ENCODE data around the gene GNA14. TPM values are rescaled to one million over a fixed set of nuclear protein-coding genes. Genes with fewer than 3 reads are reported as not detected.

Gene GNA14
- total RNA-seq, 1 experiment from 2014 or later, result 0.37 TPM

DNA sequence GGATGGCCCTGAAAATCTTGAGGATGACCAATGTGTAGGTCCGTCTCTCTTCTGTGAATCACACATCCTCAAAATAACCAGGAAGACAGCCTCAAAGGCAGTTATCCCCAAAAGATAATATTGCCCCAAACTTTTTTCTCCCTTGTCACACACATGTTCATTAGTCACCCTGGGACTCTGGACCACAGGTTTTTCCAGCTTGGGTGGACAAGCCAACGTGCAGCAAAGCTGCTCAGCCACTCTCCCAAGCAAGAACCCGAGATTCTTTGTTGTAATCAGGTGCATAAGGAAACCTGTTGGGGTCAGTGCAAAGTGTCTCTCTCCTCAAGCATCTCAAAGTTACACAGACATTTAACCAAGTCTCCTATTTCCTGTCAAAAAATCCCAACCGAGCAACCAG is 196.6 kb downstream of the GNA14 start:
- no peaks in the 10 kb centered on the region for H3K23me2 ChIP-seq (ENCODE audit: insufficient read length, low read depth, low read length, poor library complexity, severe bottlenecking)
- no peak overlapping the region for H2BK12ac ChIP-seq (ENCODE audit: insufficient read length, low read depth, low read length)
- WGBS (ENCODE audit: extremely low coverage, insufficient read length, low lambda C conversion rate), result no CpG with 5 or more reads among the region's 4 CpGs
- H2AK5ac ChIP-seq (ENCODE audit: insufficient read length, low read length), result no peak overlapping the region
- H4K5ac ChIP-seq (ENCODE audit: insufficient read length, low read depth, low read length), result no peak overlapping the region
- H4K91ac ChIP-seq (ENCODE audit: insufficient read length, low read depth, low read length), result no peak overlapping the region
- no peak overlapping the region for H3T11ph ChIP-seq (ENCODE audit: low read length)
- no peak overlapping the region for H2BK5ac ChIP-seq (ENCODE audit: insufficient read length, low read length)
- H3K79me2 ChIP-seq (ENCODE audit: insufficient read depth, low read length), result no peaks in the 10 kb centered on the region
- H3K4me1 ChIP-seq (ENCODE audit: insufficient read depth, low read length), result no peaks in the 10 kb centered on the region
- no peak overlapping the region for H2AFZ ChIP-seq (ENCODE audit: low read length)
- no peak overlapping the region for H2BK120ac ChIP-seq (ENCODE audit: low read depth, low read length, poor library complexity, severe bottlenecking)
- no peaks in the 10 kb centered on the region for H3K27me3 ChIP-seq (ENCODE audit: insufficient read depth, low read length)
- no peak overlapping the region for H3K4ac ChIP-seq (ENCODE audit: low read depth, low read length)
- H3K79me1 ChIP-seq (ENCODE audit: insufficient read depth, low read depth, low read length, poor library complexity, severe bottlenecking), result no peaks in the 10 kb centered on the region
- no peak overlapping the region for H3K27ac ChIP-seq (ENCODE audit: insufficient read length, low read depth, low read length)
- no peak overlapping the region for H3K9ac ChIP-seq (ENCODE audit: extremely low read depth, insufficient read length, low read length)
- H4K20me1 ChIP-seq (ENCODE audit: control insufficient read depth, insufficient read depth, insufficient read length), result no peaks in the 10 kb centered on the region
- Mint-ChIP-seq H3K4me3 (no peak overlapping the region), H3K4me1 (peaks cover 0 to 13% of the 10 kb centered on the region in 2 experiments; a peak in 3 of 4 replicates), H3K9me3 (peaks cover 5 to 14% of the 10 kb centered on the region in 2 experiments), H3K36me3 (ENCODE audit: insufficient read depth in 1 of 3, low read depth in 3 of 3) (peaks cover 0 to 15% (median 11%) of the 10 kb centered on the region in 3 experiments; a peak in 5 of 7 replicates), H3K27ac (no peak overlapping the region), H3K27me3 (ENCODE audit: low read depth) (no peaks in the 10 kb centered on the region)
- no peak overlapping the region for H3K4me2 ChIP-seq (ENCODE audit: insufficient read depth, insufficient read length, low read length)
- DNase-seq, result no peak
- no peak overlapping the region for H3K23ac ChIP-seq (ENCODE audit: insufficient read length, low read depth, low read length)
- TF ChIP-seq, protein P1, sequence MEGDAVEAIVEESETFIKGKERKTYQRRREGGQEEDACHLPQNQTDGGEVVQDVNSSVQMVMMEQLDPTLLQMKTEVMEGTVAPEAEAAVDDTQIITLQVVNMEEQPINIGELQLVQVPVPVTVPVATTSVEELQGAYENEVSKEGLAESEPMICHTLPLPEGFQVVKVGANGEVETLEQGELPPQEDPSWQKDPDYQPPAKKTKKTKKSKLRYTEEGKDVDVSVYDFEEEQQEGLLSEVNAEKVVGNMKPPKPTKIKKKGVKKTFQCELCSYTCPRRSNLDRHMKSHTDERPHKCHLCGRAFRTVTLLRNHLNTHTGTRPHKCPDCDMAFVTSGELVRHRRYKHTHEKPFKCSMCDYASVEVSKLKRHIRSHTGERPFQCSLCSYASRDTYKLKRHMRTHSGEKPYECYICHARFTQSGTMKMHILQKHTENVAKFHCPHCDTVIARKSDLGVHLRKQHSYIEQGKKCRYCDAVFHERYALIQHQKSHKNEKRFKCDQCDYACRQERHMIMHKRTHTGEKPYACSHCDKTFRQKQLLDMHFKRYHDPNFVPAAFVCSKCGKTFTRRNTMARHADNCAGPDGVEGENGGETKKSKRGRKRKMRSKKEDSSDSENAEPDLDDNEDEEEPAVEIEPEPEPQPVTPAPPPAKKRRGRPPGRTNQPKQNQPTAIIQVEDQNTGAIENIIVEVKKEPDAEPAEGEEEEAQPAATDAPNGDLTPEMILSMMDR (conservative IDR thresholded peaks at IDR 0.05), result no peak
- H4K8ac ChIP-seq (replicated peaks; ENCODE audit: insufficient read length, low read depth, low read length), result no peak overlapping the region
- H3K18ac ChIP-seq (ENCODE audit: insufficient read length, low read depth, low read length), result no peak overlapping the region
- no peak overlapping the region for H2BK20ac ChIP-seq (ENCODE audit: low read depth, low read length, poor library complexity, severe bottlenecking)
- no peak overlapping the region for H3K14ac ChIP-seq (ENCODE audit: insufficient read depth, low read length)
- H3K9me3 ChIP-seq (ENCODE audit: control insufficient read depth, low read depth, low read length), result no peaks in the 10 kb centered on the region
- H3K56ac ChIP-seq (ENCODE audit: insufficient read length, low read depth, low read length), result no peak overlapping the region
- H2BK15ac ChIP-seq (ENCODE audit: low read depth, low read length), result no peak overlapping the region
